ENCODE results near the gene HTR6.

DNA sequence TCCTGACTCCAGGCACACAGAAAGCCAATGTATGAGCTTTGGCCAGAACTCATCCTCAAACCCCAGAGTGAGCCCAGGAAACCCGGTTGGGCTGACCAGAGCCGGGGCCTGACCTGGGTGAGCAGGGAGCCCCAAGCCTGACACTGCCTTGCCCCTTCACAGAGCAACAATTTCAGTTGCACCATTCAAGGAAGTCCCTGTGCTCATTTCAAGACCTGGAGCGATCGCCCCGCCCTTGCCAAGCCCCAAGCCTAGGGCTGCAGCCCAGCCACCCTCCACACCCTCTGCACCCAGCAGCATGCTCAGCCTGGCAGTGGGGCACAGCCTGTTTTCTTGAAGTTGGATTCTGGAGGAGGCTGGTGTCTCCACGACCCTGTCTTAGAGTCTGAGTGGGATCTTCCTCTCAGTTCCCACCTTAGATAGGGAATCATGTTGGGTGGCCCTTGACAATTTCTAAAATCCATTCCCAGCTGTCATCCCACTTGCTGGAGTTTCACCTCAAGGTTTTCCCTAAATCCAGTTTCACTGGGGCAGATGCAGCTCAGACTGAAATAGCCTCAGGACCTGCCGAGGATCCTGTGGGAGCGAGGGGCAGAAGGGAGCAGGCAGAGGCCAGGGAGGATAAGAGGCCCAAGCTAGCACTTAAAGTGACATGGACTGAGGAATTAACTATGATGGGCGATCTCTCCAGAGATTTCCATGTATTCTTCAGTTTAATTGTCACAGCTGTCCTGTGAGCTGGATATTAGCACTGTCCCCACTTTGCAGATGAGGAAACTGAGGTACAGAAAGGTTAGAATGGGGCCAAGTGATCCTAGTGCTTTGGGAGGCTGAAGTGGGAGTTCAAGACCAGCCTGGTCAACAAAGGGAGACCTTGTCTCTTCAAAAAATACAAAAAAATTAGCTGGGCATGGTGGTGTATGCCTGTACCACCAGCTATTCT lies 18.0 kb upstream of the HTR6 start:
- TF ChIP-seq POLR2A (IDR thresholded peaks at IDR 0.05; ENCODE audit: low read depth, low read length) (no peak), TAF1 (IDR thresholded peaks at IDR 0.05; ENCODE audit: low read depth, low read length) (no peak)

All from GM12891 (cell line).